ENCODE data around the gene ECHDC3.

ECHDC3 gene

DNA sequence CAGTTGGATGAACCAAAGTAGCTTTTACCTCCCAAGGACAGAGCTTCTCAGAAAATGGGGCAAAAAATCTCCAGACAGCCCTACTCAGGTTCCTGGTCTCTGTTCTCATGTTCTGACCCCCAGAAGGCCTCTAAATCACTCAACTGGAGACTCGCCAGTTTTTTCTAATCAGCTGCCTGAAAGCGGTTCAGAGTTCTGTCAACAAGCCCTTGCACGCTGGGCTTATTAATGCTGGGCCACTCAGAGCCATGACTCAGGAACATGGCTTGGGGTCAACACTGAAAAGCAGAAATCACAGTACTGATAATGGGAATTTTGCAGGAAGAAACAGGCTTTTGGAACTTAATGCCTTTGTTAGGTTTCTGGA lies 15.3 kb downstream of the ECHDC3 start (continued):
- TF ChIP-seq, protein P1, sequence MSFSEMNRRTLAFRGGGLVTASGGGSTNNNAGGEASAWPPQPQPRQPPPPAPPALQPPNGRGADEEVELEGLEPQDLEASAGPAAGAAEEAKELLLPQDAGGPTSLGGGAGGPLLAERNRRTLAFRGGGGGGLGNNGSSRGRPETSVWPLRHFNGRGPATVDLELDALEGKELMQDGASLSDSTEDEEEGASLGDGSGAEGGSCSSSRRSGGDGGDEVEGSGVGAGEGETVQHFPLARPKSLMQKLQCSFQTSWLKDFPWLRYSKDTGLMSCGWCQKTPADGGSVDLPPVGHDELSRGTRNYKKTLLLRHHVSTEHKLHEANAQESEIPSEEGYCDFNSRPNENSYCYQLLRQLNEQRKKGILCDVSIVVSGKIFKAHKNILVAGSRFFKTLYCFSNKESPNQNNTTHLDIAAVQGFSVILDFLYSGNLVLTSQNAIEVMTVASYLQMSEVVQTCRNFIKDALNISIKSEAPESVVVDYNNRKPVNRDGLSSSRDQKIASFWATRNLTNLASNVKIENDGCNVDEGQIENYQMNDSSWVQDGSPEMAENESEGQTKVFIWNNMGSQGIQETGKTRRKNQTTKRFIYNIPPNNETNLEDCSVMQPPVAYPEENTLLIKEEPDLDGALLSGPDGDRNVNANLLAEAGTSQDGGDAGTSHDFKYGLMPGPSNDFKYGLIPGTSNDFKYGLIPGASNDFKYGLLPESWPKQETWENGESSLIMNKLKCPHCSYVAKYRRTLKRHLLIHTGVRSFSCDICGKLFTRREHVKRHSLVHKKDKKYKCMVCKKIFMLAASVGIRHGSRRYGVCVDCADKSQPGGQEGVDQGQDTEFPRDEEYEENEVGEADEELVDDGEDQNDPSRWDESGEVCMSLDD (tag by site-specific recombination; IDR thresholded peaks at IDR 0.05): no peak

DNA sequence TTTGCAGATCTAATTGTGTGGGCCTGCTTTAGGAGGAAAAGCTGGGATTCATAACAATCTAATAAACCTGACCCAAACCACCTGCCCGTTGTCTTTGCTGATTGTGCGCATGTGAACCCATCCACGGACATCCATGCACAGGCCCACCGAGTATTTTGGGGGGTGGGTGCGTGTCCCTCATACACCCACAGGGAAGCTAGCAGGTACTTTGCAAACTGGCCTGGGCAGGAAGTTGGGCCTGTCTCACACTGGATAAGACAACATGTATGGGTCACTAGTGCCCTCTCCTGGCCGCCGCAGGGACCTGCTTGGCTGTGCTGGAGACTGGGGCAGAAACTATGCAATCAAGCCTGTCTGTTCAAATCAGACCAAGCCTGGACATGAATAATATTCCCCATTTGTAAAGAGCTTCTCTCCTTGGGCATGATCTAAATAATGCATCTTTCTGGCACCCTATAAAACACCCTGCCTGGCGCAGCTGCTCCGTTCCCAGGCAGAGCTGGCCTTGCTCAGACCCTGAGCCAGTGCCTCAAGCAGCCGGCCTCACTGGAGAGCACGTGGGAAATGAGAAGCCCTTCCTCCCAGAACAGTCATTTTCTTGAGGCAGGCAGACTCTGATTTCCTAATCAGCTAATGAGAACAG lies 15.8 kb downstream of the ECHDC3 start:
- H3K36me3 ChIP-seq (ENCODE audit: control insufficient read depth in 2 of 2, insufficient read depth in 1 of 2, low read length in 2 of 2): no peaks in the 10 kb centered on the region; a peak in 1 of 3 replicates
- H3K4me3 ChIP-seq (ENCODE audit: low read depth, low read length): no peak overlapping the region
- H3K9me3 ChIP-seq (ENCODE audit: control insufficient read depth, insufficient read depth, low read depth, low read length): no peaks in the 10 kb centered on the region
- CTCF ChIA-PET: interaction anchor here (0.6 to 6.3 kb wide), 41 partner anchors 8 to 1625 kb away, joined by 3 to 59 read pairs (median 3); no protein-coding TSS in a partner anchor
- POLR2A ChIA-PET: interaction anchor here (0.6 kb wide), 2 partner anchors 22 to 298 kb away, joined by 3 to 6 read pairs; no protein-coding TSS in a partner anchor
- peaks cover 4% of the 10 kb centered on the region; the same call in 1 of the 2 replicates for H3K4me1 ChIP-seq (ENCODE audit: control insufficient read depth, insufficient read depth, low read length)
- H3K27ac ChIP-seq (ENCODE audit: extremely low read depth, low read depth, low read length): peak overlapping the region; percentile 37; the same call in 1 of the 2 replicates
- TF ChIP-seq ZNF335 (tag by site-specific recombination; conservative IDR thresholded peaks at IDR 0.05): 0 out of 2 replicates have a peak, but pooled peaks have one; percentile 32
- TF ChIP-seq, protein P2, sequence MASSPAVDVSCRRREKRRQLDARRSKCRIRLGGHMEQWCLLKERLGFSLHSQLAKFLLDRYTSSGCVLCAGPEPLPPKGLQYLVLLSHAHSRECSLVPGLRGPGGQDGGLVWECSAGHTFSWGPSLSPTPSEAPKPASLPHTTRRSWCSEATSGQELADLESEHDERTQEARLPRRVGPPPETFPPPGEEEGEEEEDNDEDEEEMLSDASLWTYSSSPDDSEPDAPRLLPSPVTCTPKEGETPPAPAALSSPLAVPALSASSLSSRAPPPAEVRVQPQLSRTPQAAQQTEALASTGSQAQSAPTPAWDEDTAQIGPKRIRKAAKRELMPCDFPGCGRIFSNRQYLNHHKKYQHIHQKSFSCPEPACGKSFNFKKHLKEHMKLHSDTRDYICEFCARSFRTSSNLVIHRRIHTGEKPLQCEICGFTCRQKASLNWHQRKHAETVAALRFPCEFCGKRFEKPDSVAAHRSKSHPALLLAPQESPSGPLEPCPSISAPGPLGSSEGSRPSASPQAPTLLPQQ (tag by site-specific recombination; IDR thresholded peaks at IDR 0.05): no peak
- peak; percentile 98 for TF ChIP-seq ZNF654 (tag by site-specific recombination; IDR thresholded peaks at IDR 0.05; ENCODE audit: low read depth)
- TF ChIP-seq ZFHX2 (tag by site-specific recombination; conservative IDR thresholded peaks at IDR 0.05): 0 out of 2 replicates have a peak, but pooled peaks have one; percentile 27
- TF ChIP-seq ZBTB8A (tag by site-specific recombination; IDR thresholded peaks at IDR 0.05): peak; percentile 39
- TF ChIP-seq ZBTB20 (tag by site-specific recombination; IDR thresholded peaks at IDR 0.05): peak; percentile 29; the same call in 1 of the 2 replicates
- no peak for TF ChIP-seq SP3 (tag by site-specific recombination; IDR thresholded peaks at IDR 0.05)
- TF ChIP-seq, protein P3, sequence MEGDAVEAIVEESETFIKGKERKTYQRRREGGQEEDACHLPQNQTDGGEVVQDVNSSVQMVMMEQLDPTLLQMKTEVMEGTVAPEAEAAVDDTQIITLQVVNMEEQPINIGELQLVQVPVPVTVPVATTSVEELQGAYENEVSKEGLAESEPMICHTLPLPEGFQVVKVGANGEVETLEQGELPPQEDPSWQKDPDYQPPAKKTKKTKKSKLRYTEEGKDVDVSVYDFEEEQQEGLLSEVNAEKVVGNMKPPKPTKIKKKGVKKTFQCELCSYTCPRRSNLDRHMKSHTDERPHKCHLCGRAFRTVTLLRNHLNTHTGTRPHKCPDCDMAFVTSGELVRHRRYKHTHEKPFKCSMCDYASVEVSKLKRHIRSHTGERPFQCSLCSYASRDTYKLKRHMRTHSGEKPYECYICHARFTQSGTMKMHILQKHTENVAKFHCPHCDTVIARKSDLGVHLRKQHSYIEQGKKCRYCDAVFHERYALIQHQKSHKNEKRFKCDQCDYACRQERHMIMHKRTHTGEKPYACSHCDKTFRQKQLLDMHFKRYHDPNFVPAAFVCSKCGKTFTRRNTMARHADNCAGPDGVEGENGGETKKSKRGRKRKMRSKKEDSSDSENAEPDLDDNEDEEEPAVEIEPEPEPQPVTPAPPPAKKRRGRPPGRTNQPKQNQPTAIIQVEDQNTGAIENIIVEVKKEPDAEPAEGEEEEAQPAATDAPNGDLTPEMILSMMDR (tag by site-specific recombination; IDR thresholded peaks at IDR 0.05): peak; percentile 84
- TF ChIP-seq HOXC10 (CRISPR knock-in tag; IDR thresholded peaks at IDR 0.05): no peak
- 0 out of 2 replicates have a peak, but pooled peaks have one; percentile 81 for TF ChIP-seq ZNF2 (tag by site-specific recombination; IDR thresholded peaks at IDR 0.05)
- TF ChIP-seq SP2 (tag by site-specific recombination; IDR thresholded peaks at IDR 0.05): no peak
- TF ChIP-seq ZFP69B (tag by site-specific recombination; IDR thresholded peaks at IDR 0.05): no peak
- TF ChIP-seq ZIC2 (tag by site-specific recombination; IDR thresholded peaks at IDR 0.05): no peak
- peak; percentile 89 for TF ChIP-seq ZNF121 (tag by site-specific recombination; IDR thresholded peaks at IDR 0.05)
- TF ChIP-seq, protein P4, sequence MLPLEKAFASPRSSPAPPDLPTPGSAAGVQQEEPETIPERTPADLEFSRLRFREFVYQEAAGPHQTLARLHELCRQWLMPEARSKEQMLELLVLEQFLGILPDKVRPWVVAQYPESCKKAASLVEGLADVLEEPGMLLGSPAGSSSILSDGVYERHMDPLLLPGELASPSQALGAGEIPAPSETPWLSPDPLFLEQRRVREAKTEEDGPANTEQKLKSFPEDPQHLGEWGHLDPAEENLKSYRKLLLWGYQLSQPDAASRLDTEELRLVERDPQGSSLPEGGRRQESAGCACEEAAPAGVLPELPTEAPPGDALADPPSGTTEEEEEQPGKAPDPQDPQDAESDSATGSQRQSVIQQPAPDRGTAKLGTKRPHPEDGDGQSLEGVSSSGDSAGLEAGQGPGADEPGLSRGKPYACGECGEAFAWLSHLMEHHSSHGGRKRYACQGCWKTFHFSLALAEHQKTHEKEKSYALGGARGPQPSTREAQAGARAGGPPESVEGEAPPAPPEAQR (tag by site-specific recombination; IDR thresholded peaks at IDR 0.05): no peak
- no peak for TF ChIP-seq ZSCAN16 (tag by site-specific recombination; IDR thresholded peaks at IDR 0.05)
- TF ChIP-seq TRIM28 (IDR thresholded peaks at IDR 0.05; ENCODE audit: borderline replicate concordance, low read length): peak; percentile 54; the same call in 1 of the 2 replicates
- peak; percentile 37 for TF ChIP-seq ZNF600 (tag by site-specific recombination; IDR thresholded peaks at IDR 0.05)
- TF ChIP-seq ZNF501 (tag by site-specific recombination; IDR thresholded peaks at IDR 0.05): peak; percentile 83; the same call in 1 of the 2 replicates
- TF ChIP-seq, protein P5, sequence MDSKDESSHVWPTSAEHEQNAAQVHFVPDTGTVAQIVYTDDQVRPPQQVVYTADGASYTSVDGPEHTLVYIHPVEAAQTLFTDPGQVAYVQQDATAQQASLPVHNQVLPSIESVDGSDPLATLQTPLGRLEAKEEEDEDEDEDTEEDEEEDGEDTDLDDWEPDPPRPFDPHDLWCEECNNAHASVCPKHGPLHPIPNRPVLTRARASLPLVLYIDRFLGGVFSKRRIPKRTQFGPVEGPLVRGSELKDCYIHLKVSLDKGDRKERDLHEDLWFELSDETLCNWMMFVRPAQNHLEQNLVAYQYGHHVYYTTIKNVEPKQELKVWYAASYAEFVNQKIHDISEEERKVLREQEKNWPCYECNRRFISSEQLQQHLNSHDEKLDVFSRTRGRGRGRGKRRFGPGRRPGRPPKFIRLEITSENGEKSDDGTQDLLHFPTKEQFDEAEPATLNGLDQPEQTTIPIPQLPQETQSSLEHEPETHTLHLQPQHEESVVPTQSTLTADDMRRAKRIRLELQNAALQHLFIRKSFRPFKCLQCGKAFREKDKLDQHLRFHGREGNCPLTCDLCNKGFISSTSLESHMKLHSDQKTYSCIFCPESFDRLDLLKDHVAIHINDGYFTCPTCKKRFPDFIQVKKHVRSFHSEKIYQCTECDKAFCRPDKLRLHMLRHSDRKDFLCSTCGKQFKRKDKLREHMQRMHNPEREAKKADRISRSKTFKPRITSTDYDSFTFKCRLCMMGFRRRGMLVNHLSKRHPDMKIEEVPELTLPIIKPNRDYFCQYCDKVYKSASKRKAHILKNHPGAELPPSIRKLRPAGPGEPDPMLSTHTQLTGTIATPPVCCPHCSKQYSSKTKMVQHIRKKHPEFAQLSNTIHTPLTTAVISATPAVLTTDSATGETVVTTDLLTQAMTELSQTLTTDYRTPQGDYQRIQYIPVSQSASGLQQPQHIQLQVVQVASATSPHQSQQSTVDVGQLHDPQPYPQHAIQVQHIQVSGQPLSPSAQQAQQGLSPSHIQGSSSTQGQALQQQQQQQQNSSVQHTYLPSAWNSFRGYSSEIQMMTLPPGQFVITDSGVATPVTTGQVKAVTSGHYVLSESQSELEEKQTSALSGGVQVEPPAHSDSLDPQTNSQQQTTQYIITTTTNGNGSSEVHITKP (tag by site-specific recombination; IDR thresholded peaks at IDR 0.05): no peak
- TF ChIP-seq ZNF211 (tag by site-specific recombination; IDR thresholded peaks at IDR 0.05; ENCODE audit: low read depth): no peak

Measured in HEK293 (cell line).